GM19452 (cell line): ENCODE data around the gene NRDE2.

ENCODE experiments used
- ATAC-seq: cut with Tn5 transposase; IDR thresholded peaks from one replicate; pipeline ENCODE4 v1.9.1; 2021; ENCODE audit not compliant: unreplicated experiment

NRDE2 gene, protein sequence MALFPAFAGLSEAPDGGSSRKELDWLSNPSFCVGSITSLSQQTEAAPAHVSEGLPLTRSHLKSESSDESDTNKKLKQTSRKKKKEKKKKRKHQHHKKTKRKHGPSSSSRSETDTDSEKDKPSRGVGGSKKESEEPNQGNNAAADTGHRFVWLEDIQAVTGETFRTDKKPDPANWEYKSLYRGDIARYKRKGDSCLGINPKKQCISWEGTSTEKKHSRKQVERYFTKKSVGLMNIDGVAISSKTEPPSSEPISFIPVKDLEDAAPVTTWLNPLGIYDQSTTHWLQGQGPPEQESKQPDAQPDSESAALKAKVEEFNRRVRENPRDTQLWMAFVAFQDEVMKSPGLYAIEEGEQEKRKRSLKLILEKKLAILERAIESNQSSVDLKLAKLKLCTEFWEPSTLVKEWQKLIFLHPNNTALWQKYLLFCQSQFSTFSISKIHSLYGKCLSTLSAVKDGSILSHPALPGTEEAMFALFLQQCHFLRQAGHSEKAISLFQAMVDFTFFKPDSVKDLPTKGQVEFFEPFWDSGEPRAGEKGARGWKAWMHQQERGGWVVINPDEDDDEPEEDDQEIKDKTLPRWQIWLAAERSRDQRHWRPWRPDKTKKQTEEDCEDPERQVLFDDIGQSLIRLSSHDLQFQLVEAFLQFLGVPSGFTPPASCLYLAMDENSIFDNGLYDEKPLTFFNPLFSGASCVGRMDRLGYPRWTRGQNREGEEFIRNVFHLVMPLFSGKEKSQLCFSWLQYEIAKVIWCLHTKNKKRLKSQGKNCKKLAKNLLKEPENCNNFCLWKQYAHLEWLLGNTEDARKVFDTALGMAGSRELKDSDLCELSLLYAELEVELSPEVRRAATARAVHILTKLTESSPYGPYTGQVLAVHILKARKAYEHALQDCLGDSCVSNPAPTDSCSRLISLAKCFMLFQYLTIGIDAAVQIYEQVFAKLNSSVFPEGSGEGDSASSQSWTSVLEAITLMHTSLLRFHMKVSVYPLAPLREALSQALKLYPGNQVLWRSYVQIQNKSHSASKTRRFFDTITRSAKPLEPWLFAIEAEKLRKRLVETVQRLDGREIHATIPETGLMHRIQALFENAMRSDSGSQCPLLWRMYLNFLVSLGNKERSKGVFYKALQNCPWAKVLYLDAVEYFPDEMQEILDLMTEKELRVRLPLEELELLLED

DNA sequence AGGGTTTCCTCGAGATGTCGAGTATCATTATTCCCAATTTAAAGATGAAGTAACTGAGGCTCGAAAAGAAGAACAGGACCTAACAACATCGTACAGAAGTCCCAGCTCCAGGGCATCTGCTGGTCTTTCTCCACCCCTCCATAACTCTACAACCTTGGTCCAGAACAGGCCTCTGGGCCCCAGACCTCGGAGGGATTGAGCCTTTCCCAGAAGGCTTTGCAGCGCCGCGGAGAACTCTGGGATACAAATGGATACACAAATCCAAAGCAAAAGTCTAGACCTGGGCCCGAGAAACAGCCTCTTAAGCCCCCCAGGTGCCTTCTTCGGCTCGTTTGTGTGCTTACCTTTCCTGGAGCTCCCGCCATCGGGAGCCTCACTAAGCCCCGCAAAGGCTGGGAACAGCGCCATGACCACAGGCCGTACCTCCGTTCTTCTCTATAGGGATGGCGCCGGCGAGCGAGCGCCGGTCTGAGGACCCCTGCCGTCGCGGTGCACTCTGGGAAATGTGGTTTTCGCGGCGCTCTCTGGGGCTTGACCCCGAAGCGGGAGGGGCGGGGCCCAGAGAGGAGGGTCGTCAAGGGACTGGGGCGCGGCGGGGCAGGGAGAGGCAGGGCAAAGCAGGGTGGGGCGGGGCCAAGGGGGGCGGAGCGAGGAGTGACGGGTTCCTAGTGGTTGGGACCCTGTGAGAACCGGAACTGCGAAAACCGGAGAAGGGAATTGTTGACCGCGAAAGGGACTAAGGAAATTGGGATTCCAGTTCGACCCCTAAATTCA lies at the start of gene NRDE2:
Gene NRDE2 (minus strand): TSS at position 445 of the 774 bp plus-strand sequence. CDS start 37 bp downstream, at position 408.
- peak; percentile 94 for ATAC-seq

DNA sequence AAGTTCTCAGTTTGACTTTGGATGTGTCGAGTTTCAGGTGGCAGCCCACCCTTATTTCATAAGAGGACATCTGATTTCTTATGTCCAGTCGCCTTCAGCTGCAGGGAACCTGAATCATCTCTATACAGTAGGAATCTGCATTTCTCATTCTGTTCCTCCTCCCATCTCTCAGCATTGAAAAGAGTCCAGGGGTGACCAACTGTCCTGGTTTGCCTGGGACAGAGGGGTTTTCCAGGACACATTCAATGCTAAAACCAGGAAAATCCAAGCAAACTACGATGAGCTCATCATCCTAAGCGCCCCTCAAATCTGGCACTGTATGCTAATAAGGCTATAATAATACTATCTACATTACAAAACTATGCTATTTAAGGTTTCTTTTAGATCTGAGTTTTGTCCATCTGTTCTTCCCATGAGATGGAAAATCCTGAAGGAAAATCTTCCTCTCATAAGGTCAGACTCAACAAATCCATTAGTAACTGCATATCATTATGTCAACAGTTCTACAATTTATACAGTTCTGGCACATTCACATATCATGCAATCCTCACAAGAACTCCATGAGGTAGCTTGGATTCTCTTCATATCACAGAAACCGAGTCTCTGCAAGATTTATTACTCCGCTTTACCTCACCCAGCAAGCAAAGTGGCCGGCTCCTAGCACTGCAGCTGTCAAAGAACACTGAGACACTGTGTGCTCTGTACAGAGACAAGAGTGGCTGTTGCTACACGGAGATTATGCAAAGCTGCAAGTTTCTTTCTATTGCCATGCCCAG lies 49.5 kb upstream of the NRDE2 start:
- ATAC-seq: no peak

DNA sequence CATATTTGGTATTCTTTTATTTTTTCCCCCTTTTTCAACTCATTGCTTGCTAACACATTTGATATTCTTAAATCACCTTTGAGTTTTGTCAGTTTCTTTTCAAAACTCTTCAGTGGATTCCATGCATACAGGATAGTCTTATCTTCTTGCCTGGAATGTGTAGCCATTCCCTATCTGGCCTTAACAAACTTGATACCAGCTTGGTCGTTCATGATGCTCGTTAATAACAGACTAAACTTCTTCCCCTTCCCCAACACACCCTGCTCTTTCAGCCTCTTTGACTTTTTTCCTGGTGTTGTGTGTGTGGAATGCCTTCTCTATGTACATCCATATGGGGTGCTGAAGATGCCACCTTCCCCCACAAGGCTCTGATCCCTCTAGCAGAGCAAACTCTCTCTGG lies 47.4 kb upstream of the NRDE2 start:
- no peak for ATAC-seq

DNA sequence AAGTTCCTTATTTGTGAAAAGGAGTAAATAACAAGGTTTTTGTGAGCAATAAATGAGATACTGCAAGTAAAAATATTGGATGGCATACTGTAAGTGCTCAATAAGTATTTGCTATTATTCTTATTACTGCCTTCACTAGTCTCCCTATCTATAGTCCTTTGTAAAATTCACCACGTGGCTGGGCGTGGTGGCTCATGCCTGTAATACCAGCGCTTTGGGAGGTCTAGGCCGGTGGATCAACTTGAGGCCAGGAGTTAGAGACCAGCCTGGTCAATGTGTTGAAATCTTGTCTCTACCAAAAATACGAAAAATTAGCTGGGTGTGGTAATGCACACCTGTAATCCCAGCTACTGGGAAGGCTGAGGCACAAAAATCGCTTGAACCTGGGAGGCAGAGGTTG lies 46.5 kb upstream of the NRDE2 start:
- ATAC-seq: no peak

DNA sequence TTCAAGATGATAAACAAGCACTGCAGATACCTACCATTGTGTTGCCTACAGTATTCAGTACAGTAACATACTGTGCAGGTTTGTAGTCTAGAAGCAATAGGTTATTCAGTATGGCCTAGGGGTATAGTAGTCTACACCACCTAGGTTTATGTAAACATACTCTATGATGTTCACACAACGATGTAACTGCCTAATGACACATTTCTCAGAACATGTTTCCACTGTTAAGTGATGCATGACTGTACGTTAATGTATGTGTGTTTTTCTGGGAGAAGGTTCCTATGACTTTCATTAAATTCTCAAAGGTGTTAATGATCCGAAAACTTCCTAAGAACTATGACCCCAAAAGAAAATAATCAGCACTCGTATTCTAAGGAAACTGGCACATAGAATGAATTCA lies 44.2 kb upstream of the NRDE2 start:
- ATAC-seq: no peak

DNA sequence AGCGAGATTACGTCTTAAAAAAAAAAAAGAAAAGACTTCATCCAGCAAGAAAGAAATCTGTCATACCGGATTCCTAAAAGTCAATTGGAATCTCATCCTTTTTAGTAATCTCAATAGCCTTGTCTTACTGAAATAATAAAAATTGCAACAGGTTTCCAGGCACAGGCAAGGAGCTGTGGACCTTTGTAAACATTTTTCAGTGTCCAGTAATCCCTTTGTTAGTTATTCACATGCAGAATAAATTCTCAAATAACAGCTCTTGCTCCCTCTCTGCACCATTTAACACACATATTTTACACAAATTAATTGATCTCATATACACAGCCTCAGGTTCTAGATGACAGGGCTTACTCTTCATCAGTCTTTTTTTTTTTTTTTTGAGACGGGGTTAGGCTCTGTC lies 43.1 kb upstream of the NRDE2 start:
- ATAC-seq: no peak

DNA sequence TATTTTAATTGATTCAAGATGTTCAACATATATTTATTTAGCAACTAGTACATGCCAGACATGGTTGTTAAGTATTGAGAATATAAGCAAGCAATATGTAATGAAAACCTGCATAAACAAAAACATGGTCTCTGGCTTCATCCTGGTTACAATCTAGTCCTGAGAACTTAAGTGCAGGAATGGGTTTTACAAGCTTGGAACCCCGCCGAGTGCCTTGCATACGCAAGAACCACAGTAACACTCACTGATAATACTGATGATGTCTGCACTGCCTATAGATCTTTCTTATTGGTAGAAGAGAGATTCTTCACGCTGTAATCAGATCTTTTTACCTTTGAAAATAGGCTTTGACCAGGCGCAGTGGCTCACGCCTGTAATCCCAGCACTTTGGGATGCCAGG lies 42.1 kb upstream of the NRDE2 start:
- ATAC-seq: no peak

DNA sequence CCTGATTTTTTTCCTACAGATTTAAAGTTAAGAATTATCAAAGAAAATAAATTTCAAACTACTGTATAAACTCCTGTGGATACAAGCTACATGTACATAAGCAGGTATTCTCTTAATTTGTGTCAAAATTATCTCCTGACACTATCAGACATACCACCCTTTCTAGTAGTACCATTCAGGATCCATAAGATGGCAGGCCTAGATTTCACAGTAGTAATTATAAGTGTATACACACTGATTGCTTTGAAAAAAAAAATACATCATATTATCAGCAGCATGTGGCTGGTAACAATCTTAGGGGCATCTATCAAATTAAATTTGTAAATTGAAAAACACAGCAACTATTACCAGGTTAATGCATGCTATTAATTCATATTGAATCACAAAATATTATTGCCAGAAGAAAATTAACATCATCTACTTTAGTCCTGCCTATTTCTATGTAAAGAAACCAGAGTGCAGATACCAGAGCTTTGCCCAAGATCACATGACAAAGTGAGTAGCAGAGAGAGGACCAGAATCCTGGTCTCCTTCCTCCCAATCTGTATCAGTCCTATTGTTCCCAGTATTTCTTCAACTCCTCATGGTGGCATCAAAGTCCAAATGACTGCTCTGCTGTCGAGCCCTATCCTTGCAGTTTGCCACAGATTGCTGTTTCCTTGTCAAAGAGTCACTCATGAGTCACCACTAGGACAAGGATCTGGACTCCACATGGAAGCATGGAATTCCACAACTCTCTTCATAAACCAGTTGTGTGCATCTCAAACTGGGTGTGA lies 37.4 kb upstream of the NRDE2 start:
- ATAC-seq: no peak

DNA sequence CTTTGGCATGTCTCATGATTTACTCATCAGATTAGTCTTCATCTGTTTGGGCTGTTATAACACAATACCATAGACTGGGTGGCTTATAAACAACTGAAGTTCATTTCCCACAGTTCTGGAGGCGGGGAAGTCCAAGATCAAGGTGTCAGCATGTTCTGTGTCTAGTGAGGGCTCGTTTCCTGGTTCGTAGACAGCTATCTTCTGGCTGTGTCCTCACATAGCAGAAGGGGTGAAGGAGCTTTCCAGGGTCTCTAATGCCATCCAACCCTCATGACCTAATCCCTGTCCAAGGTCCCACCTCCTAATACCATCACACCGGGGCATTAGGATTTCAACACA lies 30.8 kb upstream of the NRDE2 start:
- ATAC-seq: no peak

DNA sequence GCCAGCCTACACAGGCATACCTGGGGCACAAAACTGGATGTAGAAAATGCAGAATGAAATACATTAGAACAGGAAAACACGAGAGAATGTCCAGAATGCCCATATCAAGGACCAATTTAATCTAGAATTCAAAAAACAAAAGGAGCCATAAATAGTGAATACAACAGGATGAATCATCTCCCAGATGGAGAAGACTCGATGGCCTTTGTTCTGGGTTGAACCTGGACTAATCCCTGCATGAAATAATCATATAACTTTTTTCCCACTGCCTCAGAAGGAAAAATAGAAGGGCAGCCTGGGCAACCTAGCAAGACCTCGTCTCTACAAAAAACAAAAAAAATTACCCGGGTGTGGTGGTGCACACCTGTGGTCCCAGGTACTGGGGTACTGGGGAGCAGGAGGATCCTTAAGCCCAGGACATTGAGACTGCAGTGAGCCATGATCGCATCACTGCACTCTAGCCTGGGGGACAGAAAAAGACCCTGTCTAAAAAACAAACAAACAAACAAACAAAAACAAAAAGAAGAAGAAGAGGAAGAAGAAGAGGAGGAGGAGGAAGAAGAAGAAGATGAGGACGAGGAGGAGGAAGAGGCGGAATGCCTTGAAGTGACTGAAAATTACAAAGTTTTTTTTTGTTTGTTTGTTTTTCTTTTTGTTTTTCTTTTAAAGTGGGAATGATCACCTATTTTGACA lies 30.3 kb upstream of the NRDE2 start:
- no peak for ATAC-seq

DNA sequence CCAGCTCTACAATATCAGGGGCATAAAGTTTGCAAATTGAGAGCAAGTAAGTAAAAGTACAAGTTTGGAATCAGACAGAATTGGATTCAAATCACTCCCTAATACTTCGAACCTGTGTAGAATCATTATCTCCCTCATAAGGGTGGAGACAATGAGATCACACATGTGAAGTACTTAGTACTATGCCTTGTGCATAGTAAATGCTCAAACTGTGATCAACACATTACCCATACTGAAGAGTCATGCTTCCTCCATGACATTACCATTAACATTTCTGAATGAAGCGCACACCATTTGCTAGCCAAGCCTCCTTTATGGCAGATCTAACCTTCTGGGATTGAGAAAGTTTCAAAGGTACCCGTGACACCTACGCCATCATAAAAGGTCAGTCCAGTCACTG lies 26.6 kb upstream of the NRDE2 start:
- no peak for ATAC-seq

DNA sequence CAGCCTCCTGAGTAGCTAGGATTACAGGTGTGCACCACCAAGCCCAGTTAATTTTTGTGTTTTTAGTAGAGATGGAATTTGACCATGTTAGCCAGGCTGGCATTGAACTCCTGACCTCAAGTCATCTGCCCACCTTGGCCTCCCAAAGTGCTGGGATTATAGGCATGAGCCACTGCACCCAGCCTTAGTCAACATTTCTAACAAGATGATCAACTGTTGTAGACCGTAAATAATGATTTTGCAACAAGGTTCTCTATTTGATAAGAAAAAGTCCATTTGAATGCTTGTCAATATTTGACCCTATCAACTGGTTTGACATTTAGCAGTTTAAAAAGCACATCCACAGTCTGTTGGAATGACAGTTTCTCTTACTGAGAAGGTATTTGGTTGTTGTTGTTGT lies 25.2 kb upstream of the NRDE2 start:
- ATAC-seq: no peak

DNA sequence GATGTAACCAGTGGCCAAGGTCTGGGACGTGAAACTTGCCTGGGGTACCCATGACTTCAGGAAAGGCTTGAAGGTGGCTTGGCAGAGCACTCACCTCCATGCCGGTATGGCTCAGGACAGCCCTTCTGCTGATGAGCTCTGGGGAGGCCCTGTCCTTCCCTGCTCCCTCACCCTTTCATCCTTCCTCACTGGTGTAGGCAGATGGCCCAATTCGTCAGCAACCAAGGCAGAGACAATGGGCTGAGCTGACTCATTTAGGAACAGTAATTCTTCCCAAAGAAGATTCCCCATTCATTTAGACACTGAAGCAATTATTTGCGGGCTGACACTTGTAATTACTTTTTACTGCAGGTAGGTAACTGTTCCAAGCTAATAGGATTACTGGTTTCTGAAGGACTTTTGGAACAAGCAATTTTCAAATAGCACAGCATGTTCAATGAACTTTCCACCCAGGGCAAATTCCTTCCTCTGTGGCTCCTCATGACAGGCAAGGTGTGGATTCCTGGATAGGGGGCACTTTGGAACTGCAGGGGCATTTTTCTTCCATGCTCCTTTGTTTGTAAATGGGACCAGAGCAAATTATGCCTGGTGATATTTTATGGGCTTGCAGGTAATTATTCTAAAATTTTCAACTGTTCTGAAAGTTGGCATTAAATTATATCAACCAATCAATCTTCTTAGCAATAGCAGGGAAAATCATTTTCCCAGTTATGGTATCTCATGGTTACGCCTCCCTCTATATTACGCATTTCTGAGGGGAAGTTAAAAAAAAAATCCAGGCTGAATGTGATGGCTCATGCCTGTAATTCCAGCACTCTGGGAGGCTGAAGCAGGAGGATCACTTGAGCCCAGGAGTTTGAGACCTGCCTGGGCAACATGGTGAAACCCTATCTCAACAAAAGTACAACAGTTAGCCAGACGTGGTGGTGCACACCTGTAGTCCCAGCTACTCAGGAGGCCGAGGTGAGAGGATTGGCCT lies 24.1 kb upstream of the NRDE2 start:
- ATAC-seq: no peak

DNA sequence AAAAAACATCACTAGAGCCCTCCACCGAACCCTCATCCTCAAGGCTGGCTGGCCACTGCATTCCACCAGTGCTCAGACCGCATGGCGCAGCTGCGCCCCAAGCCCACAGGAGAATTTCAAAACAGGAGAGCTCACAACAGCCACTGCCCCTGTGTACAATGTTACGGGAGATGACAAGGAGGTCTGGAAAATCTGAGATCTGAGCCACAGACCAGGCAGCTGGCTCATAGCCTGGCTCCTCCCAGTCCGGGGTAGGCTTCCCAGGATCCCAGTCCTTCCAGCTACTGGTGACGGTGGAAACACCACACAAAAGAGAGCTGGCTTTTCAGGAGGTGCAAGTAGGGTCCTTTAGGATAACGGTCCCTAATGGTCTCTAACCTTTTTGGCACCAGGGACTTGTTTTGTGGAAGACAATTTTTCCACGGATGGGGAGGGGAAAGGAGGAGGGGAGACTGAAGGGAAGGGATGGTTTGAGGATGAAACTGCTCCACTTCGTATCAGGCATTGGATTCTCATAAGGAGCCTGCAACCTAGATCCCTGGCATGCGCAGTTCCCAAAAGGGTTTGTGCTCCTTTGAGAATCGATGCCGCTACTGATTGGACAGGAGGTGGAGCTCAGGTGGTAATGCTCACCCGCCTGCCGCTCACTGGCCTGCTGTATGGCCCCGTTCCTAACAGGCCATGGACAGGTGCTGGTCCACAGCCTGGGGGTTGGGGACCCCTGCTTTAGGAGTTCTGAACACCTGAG lies 23.0 kb upstream of the NRDE2 start:
- no peak for ATAC-seq

DNA sequence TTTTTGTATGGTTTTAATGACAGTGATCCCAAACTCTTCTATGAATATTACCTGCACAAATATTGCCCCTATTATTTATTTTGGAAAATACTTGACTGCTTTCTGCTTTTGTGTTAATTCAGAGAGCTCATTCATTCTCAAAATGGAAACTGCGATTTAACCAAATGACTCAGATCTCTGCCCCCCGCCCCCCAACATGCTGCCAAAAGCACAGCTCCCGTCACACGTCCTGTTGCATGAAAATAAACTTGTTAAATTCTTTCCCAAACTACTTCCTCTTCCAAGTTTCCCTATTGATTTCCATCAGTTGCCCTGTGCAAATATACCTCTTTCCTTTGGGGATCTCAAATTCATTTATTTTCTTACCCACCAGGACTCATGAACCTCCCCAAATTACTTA lies 18.0 kb upstream of the NRDE2 start:
- ATAC-seq: no peak

DNA sequence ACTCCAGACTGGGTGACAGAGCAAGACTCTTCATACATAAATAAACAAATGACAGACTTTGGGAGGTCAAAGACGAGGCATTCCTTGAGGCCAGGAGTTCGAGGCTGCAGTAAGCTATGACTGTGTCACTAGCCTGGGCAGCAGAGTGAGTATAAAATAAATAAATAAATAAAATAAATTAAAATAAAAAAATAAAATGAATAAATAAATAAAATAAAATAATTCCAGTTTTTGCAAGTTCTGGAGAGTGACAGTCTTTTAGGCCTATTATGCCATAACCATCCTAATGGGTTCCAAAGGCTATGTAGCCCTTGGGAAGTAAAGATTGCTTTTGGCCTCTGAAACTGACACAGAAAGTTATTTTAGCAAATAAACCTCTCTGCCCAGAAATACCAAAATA lies 16.5 kb upstream of the NRDE2 start:
- ATAC-seq: no peak

DNA sequence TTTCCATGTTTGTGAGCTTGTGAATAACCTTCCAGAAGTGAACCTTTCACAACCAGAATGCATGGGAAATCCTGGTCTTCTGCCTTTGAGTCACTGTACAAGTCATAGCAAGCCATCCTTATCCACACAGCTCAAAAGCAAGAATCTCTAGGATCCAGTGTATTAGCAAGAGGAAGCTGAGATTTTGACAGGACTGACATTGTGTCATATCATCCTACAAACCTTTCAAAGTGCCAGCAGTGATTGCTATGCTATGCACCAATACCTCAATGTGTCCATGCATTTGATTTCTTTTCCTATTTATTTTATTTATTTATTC lies 13.5 kb upstream of the NRDE2 start:
- ATAC-seq: no peak
